ENCODE measurements around the gene ANXA3. TPM values are rescaled to one million over a fixed set of nuclear protein-coding genes. Genes with fewer than 3 reads are reported as not detected.

ANXA3 gene
- total RNA-seq, 1 donor = 50.1 TPM

- DNase-seq (ENCODE audit: low read depth) = no peak
- H3K4me3 ChIP-seq (ENCODE audit: low read depth, low read length) = no peak overlapping the region
- TF ChIP-seq, protein P1, sequence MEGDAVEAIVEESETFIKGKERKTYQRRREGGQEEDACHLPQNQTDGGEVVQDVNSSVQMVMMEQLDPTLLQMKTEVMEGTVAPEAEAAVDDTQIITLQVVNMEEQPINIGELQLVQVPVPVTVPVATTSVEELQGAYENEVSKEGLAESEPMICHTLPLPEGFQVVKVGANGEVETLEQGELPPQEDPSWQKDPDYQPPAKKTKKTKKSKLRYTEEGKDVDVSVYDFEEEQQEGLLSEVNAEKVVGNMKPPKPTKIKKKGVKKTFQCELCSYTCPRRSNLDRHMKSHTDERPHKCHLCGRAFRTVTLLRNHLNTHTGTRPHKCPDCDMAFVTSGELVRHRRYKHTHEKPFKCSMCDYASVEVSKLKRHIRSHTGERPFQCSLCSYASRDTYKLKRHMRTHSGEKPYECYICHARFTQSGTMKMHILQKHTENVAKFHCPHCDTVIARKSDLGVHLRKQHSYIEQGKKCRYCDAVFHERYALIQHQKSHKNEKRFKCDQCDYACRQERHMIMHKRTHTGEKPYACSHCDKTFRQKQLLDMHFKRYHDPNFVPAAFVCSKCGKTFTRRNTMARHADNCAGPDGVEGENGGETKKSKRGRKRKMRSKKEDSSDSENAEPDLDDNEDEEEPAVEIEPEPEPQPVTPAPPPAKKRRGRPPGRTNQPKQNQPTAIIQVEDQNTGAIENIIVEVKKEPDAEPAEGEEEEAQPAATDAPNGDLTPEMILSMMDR (IDR thresholded peaks at IDR 0.05; ENCODE audit: insufficient read depth, low read depth, low read length) = no peak
These were observed 38.1 kb upstream of the ANXA3 start for GRCh38 chr4:78513411-78513975.

DNA sequence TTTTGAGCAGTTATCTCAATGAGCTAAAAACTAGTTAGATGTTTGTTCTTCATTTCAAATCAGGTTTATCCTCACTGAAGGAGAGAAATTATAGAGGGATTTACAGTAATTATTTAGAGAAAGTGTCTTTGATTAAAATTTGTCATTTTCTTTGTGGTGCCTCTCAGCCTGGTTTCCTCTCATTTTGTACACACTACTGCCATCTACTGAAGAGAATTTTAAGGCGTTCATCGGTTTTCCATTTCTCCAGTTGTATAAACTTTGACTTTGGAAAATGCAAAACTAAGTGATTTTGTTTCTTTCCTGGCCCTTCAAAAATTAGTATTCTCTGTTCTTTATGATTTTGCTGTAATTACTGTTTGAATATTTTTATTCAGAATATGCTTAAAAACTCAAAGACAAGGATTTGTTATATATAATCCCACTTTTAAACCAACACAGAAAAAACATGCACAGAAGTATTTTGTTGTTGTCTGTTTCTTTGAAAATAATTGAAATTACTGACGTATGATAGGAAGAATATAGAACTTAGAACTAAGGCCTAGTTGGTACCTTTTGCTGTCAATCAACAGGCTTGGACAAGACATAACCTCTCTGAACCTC is 34.4 kb upstream of the ANXA3 start:
- TF ChIP-seq, protein P1 (IDR thresholded peaks at IDR 0.05; ENCODE audit: insufficient read depth, low read depth, low read length) = peak; percentile 71
- DNase-seq (ENCODE audit: low read depth) = peak; percentile 51
- no peak overlapping the region for H3K4me3 ChIP-seq (ENCODE audit: low read depth, low read length)

DNA sequence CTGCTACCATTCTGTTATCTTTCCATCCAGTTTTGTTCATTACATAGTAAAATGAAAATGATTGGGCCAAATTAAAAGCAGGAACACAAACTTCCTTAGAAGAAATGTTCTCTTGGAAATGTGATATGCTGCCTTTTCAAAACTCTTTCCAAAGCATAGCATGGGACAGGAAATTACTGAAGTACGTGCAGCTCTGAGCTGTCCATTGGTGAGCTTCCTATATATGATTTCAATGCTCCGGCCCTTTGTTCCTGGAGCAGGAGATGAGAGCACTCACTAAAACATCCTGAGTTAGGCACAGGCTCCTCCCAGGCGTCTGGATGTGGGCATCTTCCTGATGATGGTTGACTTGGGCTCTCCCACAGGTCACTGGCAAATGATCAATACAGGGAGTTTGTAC is 33.0 kb upstream of the ANXA3 start:
- DNase-seq (ENCODE audit: low read depth) = no peak
- no peak overlapping the region for H3K4me3 ChIP-seq (ENCODE audit: low read depth, low read length)
- TF ChIP-seq, protein P1 (IDR thresholded peaks at IDR 0.05; ENCODE audit: insufficient read depth, low read depth, low read length) = no peak

- TF ChIP-seq, protein P1 (IDR thresholded peaks at IDR 0.05; ENCODE audit: insufficient read depth, low read depth, low read length) = no peak
- no peak for DNase-seq (ENCODE audit: low read depth)
- no peak overlapping the region for H3K4me3 ChIP-seq (ENCODE audit: low read depth, low read length)
These were observed 31.6 kb upstream of the ANXA3 start for GRCh38 chr4:78519962-78520361.

GRCh38 chr4:78520808-78521226 is 30.8 kb upstream of the ANXA3 start:
- TF ChIP-seq, protein P1 (IDR thresholded peaks at IDR 0.05; ENCODE audit: insufficient read depth, low read depth, low read length) = no peak
- H3K4me3 ChIP-seq (ENCODE audit: low read depth, low read length) = no peak overlapping the region
- peak; percentile 47 for DNase-seq (ENCODE audit: low read depth)

DNA sequence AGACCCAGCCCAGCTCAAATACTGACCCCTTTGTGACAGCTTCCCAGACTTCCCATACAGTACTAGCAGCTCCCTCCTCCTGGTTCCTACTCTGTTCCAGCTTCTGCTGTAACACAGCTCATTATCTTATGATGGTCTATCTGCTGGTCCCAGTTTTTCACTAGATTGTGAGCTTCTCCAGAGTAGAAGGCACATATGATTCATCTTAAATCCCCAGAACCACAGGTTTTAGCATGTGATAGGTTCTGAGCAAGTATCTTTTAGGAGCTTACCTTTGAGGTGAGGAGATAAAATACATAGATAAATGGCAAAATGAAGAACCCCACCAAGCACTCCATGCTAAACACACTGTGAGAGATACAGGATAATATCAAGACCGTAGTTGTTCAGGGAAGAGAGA is 27.6 kb upstream of the ANXA3 start:
- DNase-seq (ENCODE audit: low read depth) = no peak
- H3K4me3 ChIP-seq (ENCODE audit: low read depth, low read length) = no peak overlapping the region

More for the DNA sequence above, 27.6 kb upstream of the ANXA3 start:
- TF ChIP-seq, protein P1 (IDR thresholded peaks at IDR 0.05; ENCODE audit: insufficient read depth, low read depth, low read length) = no peak

Measured in fibroblast of villous mesenchyme (primary cell).